T-cell (primary cell): ENCODE measurements around the gene TTC33. TPM values are rescaled to one million over a fixed set of nuclear protein-coding genes. Genes with fewer than 3 reads are reported as not detected.

Source experiments
- ATAC-seq, 4 experiments: fragments of 200-7000 bp in 3 of 4; fragments of 150-1000 bp in 1 of 4; cut with Tn5 transposase; replicated peaks in 1 of 4; 1 replicate in 3 of 4; 2 replicates in 1 of 4; pipeline ENCODE4 v1.10.0; 2021; ENCODE audit warnings: moderate library complexity in 3 of 4, mild to moderate bottlenecking in 2 of 4, moderate number of reproducible peaks in 1 of 4
- CTCF ChIA-PET, 2 donors: fragments of 300-600 bp; sonication (Branson Sonifier 250); formaldehyde crosslinking; loops; one replicate each; lab custom pipeline; 2022; ENCODE audit warnings: antibody characterized with exemption in 2 of 2; lab: Charles Lee
- POLR2A ChIA-PET, 2 donors: fragments of 300-600 bp; sonication (Branson Sonifier 250); formaldehyde crosslinking; loops; one replicate each; lab custom pipeline; 2022; ENCODE audit warnings: antibody characterized with exemption in 2 of 2; lab: Charles Lee
- DNase-seq, 35 experiments: peaks; one replicate each; pipeline versions ENCODE4 v3.0.0 to v3.0.0-alpha.2; 2013 to 2023
- H3K27ac ChIP-seq: one replicate; pipeline ENCODE4 v1.5.1; 2013; ENCODE audit warnings: low read length
- H3K27me3 ChIP-seq, 2 experiments: replicated peaks in 1 of 2; 1 replicate in 1 of 2; 2 replicates in 1 of 2; pipeline versions ENCODE4 v1.6.1 to v1.7.0; 2013; ENCODE audit warnings: low read length in 1 of 2, mixed read lengths in 1 of 2; ENCODE audit not compliant: control insufficient read depth in 2 of 2, insufficient read depth in 2 of 2; ENCODE audit errors: extremely low read depth in 1 of 2
- H3K36me3 ChIP-seq, 2 donors: 1 replicate in 1 of 2; 2 replicates in 1 of 2; pipeline versions ENCODE4 v1.6.1 to v1.7.0; 2013; ENCODE audit warnings: low read length in 1 of 2; ENCODE audit not compliant: control insufficient read depth in 2 of 2, insufficient read depth in 1 of 2; ENCODE audit errors: extremely low read depth in 1 of 2
- H3K4me1 ChIP-seq, 2 experiments: 1 replicate in 1 of 2; 2 replicates in 1 of 2; pipeline versions ENCODE4 v1.6.1 to v1.7.0; 2013; ENCODE audit warnings: low read length in 2 of 2, mixed read lengths in 1 of 2; ENCODE audit not compliant: insufficient read depth in 2 of 2, control insufficient read depth in 1 of 2; ENCODE audit errors: extremely low read depth in 1 of 2
- H3K4me3 ChIP-seq, 2 donors: 1 replicate in 1 of 2; 2 replicates in 1 of 2; pipeline versions ENCODE4 v1.5.1 to v1.7.0; 2013; ENCODE audit warnings: mild to moderate bottlenecking in 2 of 2, low read length in 1 of 2, moderate library complexity in 1 of 2; ENCODE audit not compliant: control insufficient read depth in 1 of 2; ENCODE audit errors: extremely low read depth in 1 of 2
- H3K9me3 ChIP-seq: 2 replicates; pipeline ENCODE4 v1.7.0; 2013
- H3K27ac Mint-ChIP-seq, 2 donors: one replicate each; pipeline ENCODE4 v1.8.0; 2020 to 2021; ENCODE audit warnings: mild to moderate bottlenecking in 2 of 2, mixed read lengths in 2 of 2
- H3K27me3 Mint-ChIP-seq, 2 donors: one replicate each; pipeline ENCODE4 v1.8.0; 2021 to 2022; ENCODE audit warnings: mixed read lengths in 2 of 2
- H3K36me3 Mint-ChIP-seq: one replicate; pipeline ENCODE4 v1.8.0; 2021; ENCODE audit warnings: mixed read lengths
- H3K4me1 Mint-ChIP-seq, 3 donors: one replicate each; pipeline ENCODE4 v1.8.0; 2020 to 2022; ENCODE audit warnings: mixed read lengths in 3 of 3, mild to moderate bottlenecking in 1 of 3
- H3K4me3 Mint-ChIP-seq, 3 donors: one replicate each; pipeline ENCODE4 v1.8.0; 2020 to 2022; ENCODE audit warnings: mild to moderate bottlenecking in 3 of 3, mixed read lengths in 3 of 3, moderate library complexity in 3 of 3
- H3K9me3 Mint-ChIP-seq, 3 donors: one replicate each; pipeline ENCODE4 v1.8.0; 2020 to 2022; ENCODE audit warnings: mixed read lengths in 3 of 3
- WGBS: methylation state at CpG from one replicate; pipeline ENCODE4 v1.1.5; 2013; ENCODE audit warnings: missing lambda C conversion rate; ENCODE audit not compliant: insufficient coverage; 5-methylcytosine and 5-hydroxymethylcytosine counted together
- total RNA-seq, 35 experiments: library from RNA in 6 of 35; stranded (reverse) in 6 of 35; fragments of 120-200 nt in 1 of 35; gene quantifications; one replicate each; pipeline versions ENCODE4 v1.2.1 to v1.2.4 and lab custom pipeline; 2013 to 2026

The TTC33 gene
- total RNA-seq, 5 donors from 2014 or later (not counting 1 experiment from before 2014, with no cell fraction given) = 8.3 to 15.4 (median 13.6) TPM

GRCh38 chr5:40781843-40782409 lies 26.2 kb upstream of the TTC33 start:
- H3K4me1 ChIP-seq = no peaks in the 10 kb centered on the region
- H3K36me3 Mint-ChIP-seq = peaks cover 14% of the 10 kb centered on the region
- CTCF ChIA-PET = no interaction called here
- no peaks in the 10 kb centered on the region for H3K9me3 ChIP-seq
- H3K36me3 ChIP-seq = no peaks in the 10 kb centered on the region
- H3K27ac Mint-ChIP-seq = peak overlapping the region in 1 of 2 donors; percentile 64
- H3K4me1 Mint-ChIP-seq = peaks cover 52 to 67% (median 63%) of the 10 kb centered on the region in 3 donors
- POLR2A ChIA-PET = no interaction called here
- DNase-seq = no peak
- no peaks in the 10 kb centered on the region for H3K27me3 Mint-ChIP-seq
- no peak overlapping the region for H3K27ac ChIP-seq
- no peak overlapping the region for H3K4me3 ChIP-seq
- no peak for ATAC-seq
- H3K4me3 Mint-ChIP-seq = no peak overlapping the region
- no peaks in the 10 kb centered on the region for H3K27me3 ChIP-seq
- no peaks in the 10 kb centered on the region for H3K9me3 Mint-ChIP-seq

- H3K27me3 ChIP-seq = no peaks in the 10 kb centered on the region
- no peaks in the 10 kb centered on the region for H3K9me3 Mint-ChIP-seq
- H3K4me1 ChIP-seq = no peaks in the 10 kb centered on the region
- peaks cover 17% of the 10 kb centered on the region for H3K36me3 Mint-ChIP-seq
- no peak for ATAC-seq
- H3K36me3 ChIP-seq = peaks cover 0 to 10% of the 10 kb centered on the region in 2 donors
- CTCF ChIA-PET = no interaction called here
- WGBS = no CpG with 5 or more reads among the region's 3 CpGs
- H3K4me1 Mint-ChIP-seq = peaks cover 53 to 67% (median 61%) of the 10 kb centered on the region in 3 donors
- no peak overlapping the region for H3K27ac ChIP-seq
- H3K27me3 Mint-ChIP-seq = no peaks in the 10 kb centered on the region
- DNase-seq = no peak
- H3K4me3 Mint-ChIP-seq = no peak overlapping the region
- H3K27ac Mint-ChIP-seq = no peak overlapping the region
- no peak overlapping the region for H3K4me3 ChIP-seq
- no peaks in the 10 kb centered on the region for H3K9me3 ChIP-seq
- POLR2A ChIA-PET = no interaction called here
Measured at GRCh38 chr5:40780858-40781257, 25.1 kb upstream of the TTC33 start.

- H3K27ac Mint-ChIP-seq = no peak overlapping the region
- ATAC-seq (no peak), DNase-seq (no peak)
- Histone ChIP-seq H3K4me3 (no peak overlapping the region), H3K9me3 (no peaks in the 10 kb centered on the region), H3K36me3 (peaks cover 0 to 17% of the 10 kb centered on the region in 2 donors), H3K4me1 (no peaks in the 10 kb centered on the region), H3K27me3 (no peaks in the 10 kb centered on the region), H3K27ac (no peak overlapping the region)
- H3K36me3 Mint-ChIP-seq = peaks cover 19% of the 10 kb centered on the region
- H3K9me3 Mint-ChIP-seq = no peaks in the 10 kb centered on the region
- no peak overlapping the region for H3K4me3 Mint-ChIP-seq
- CTCF ChIA-PET = no interaction called here
- H3K27me3 Mint-ChIP-seq = no peaks in the 10 kb centered on the region
- H3K4me1 Mint-ChIP-seq = peaks cover 48 to 62% (median 57%) of the 10 kb centered on the region in 3 donors
- POLR2A ChIA-PET = interaction anchor here in 1 of 2 donors (0.6 kb wide), 1 partner anchor 19 kb away, joined by 7 read pairs; no protein-coding TSS in a partner anchor
- 100% methylated on average over 2 of the region's 5 CpGs for WGBS
Measured at GRCh38 chr5:40780199-40780598, 24.4 kb upstream of the TTC33 start.

- Histone ChIP-seq H3K9me3 (no peaks in the 10 kb centered on the region), H3K36me3 (peaks cover 0 to 23% of the 10 kb centered on the region in 2 donors), H3K4me3 (no peak overlapping the region), H3K27me3 (no peaks in the 10 kb centered on the region), H3K27ac (no peak overlapping the region), H3K4me1 (no peaks in the 10 kb centered on the region)
- 100% methylated on average over 1 of the region's 6 CpGs for WGBS
- Mint-ChIP-seq H3K4me3 (no peak overlapping the region), H3K4me1 (peaks cover 45 to 60% (median 55%) of the 10 kb centered on the region in 3 donors), H3K36me3 (peaks cover 21% of the 10 kb centered on the region), H3K27ac (no peak overlapping the region), H3K9me3 (no peaks in the 10 kb centered on the region), H3K27me3 (no peaks in the 10 kb centered on the region)
- ChIA-PET CTCF (no interaction called here), POLR2A (interaction anchor here in 1 of 2 donors (0.6 kb wide), 1 partner anchor 19 kb away, joined by 7 read pairs; no protein-coding TSS in a partner anchor)
- ATAC-seq (no peak), DNase-seq (no peak)
Measured at GRCh38 chr5:40779561-40779960, 23.8 kb upstream of the TTC33 start.

- DNase-seq = no peak
- no peaks in the 10 kb centered on the region for H3K9me3 ChIP-seq
- Mint-ChIP-seq H3K36me3 (peaks cover 20% of the 10 kb centered on the region), H3K27ac (no peak overlapping the region), H3K27me3 (no peaks in the 10 kb centered on the region), H3K4me3 (no peak overlapping the region), H3K9me3 (no peaks in the 10 kb centered on the region), H3K4me1 (peaks cover 36 to 47% (median 44%) of the 10 kb centered on the region in 3 donors)
- CTCF ChIA-PET = interaction anchor here in 1 of 2 donors (0.6 to 0.7 kb wide), 2 partner anchors 19 to 972 kb away, joined by 3 to 8 read pairs; no protein-coding TSS in a partner anchor
- H3K4me3 ChIP-seq = no peak overlapping the region
- peaks cover 0 to 31% of the 10 kb centered on the region in 2 donors for H3K36me3 ChIP-seq
- no peak for ATAC-seq
- no peaks in the 10 kb centered on the region for H3K27me3 ChIP-seq
- H3K4me1 ChIP-seq = no peaks in the 10 kb centered on the region
- WGBS = no CpG with 5 or more reads among the region's 1 CpG
- no peak overlapping the region for H3K27ac ChIP-seq
- POLR2A ChIA-PET = interaction anchor here in 1 of 2 donors (1.0 kb wide), 1 partner anchor 10 kb away, joined by 3 read pairs; no protein-coding TSS in a partner anchor
Measured at GRCh38 chr5:40778133-40778532, 22.4 kb upstream of the TTC33 start.

- Mint-ChIP-seq H3K27me3 (no peaks in the 10 kb centered on the region), H3K27ac (no peak overlapping the region), H3K36me3 (peaks cover 20% of the 10 kb centered on the region), H3K4me1 (peaks cover 23 to 36% (median 31%) of the 10 kb centered on the region in 3 donors), H3K9me3 (no peaks in the 10 kb centered on the region), H3K4me3 (no peak overlapping the region)
- POLR2A ChIA-PET = interaction anchor here in 1 of 2 donors (0.6 kb wide), 1 partner anchor 66 kb away, joined by 5 read pairs; no protein-coding TSS in a partner anchor
- no peaks in the 10 kb centered on the region for H3K4me1 ChIP-seq
- CTCF ChIA-PET = interaction anchor here in 1 of 2 donors (1.0 kb wide), 1 partner anchor 20 kb away, joined by 3 read pairs; no protein-coding TSS in a partner anchor
- no peaks in the 10 kb centered on the region for H3K27me3 ChIP-seq
- WGBS = no CpG with 5 or more reads among the region's 1 CpG
- H3K36me3 ChIP-seq = peaks cover 4 to 42% of the 10 kb centered on the region in 2 donors
- ATAC-seq (no peak), DNase-seq (no peak)
- no peak overlapping the region for H3K27ac ChIP-seq
- no peak overlapping the region for H3K4me3 ChIP-seq
- no peaks in the 10 kb centered on the region for H3K9me3 ChIP-seq
Measured at GRCh38 chr5:40776658-40776977, 20.9 kb upstream of the TTC33 start.
